ENCODE results near the gene ALDH3A1.
"Not testable (repeated sequence)": the region's sequence is repeated elsewhere in the genome, so short reads cannot be mapped to it uniquely, and the experiment has no call there.

ALDH3A1 gene

DNA sequence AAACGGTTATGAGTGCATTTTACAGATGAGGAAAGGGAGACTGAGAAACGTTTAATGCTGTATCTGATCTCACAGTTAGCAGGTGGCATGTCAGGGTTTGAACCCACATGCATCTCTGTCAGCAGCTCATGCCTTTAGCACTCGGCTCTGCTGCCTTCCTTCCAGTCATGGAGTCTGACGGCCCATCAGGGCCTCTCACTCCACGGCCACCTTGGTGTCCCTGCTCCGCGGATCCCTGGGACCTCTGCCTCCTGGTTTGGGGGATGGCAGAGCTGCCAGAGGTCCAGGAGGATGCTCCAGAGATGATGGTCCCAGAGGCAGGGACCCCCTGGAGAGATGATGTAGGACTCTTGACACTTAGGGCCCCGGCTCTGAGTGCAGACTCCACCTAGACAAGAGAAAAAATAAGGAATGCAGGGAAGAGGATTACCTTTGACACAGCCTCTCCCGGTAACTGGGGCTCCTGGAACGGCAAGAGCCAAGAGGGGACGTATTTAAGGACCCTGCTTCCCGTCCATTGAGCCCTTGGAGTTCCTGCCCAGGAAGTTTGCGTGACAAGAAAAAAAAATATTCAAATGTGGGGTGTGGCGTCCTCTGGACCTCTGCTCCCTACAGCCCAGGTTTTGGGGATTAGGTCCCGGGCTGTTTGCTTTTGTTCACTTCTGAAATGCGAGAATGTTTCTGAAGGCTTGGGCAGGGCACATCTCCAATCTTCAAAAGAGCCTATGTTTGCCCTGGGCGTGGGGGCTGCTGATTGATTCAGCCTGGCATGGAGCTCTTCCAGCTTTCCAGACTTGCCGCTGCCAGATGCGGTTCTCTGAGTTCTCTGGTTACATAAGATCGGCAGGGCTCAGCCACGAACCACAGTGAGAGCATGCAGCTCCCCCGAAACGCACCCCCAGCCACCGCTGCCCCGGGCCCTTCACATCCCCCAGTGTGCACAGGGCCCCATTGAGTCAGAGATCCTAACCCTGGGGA, at the start of gene ALDH3A1:
Gene ALDH3A1 (minus strand): TSS at position 470 of the 978 bp plus-strand sequence. CDS start 3,169 bp downstream, outside the sequence.
- DNase-seq: no peak

DNA sequence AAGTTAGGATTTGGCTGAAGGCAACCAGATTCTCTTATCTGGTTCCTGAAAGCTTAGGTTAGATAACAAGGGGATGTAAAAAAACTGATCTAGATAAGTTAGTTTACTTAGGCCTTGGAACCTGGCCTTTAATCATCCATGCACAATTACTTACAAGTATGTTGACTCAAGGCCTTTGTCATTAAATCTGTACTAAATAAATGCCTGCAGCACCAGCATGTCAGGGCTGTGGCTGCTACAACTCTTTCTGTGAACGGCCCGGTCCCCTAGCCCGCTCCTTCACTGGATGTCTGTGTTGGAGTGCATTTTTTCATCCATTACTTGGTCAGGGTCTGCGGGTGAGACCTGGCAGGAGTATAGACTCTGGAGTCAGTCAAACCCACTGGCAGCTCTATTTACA, 48.4 kb upstream of the ALDH3A1 start:
- DNase-seq: no peak

DNA sequence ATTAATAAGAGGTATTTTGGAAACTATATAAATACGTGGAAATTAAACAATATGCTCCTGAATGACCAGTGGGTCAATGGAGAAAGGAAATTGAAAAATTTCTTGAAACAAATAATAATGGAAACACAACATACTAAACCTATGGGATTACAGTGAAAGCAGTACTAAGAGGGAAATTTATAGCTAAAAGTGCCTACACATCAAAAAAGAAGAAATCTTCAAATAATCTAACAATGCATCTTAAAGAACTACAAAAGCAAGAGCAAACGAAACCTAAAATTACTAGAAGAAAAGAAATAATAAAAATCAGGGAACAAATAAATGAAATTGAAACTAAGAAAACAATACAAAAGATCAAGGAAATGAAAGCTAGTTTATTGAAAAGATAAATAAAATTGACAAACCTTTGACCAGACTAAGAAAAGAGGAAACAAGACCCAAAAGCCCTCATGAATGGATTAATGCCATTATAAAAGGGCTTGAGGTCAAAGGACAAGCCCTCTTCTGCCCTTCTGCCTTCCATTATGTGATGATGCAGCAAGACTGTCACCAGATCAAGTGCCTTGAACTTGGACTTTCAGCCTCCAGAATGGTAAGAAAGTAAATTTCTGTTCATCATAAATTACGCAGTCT, 43.9 kb upstream of the ALDH3A1 start:
- DNase-seq: no peak

DNA sequence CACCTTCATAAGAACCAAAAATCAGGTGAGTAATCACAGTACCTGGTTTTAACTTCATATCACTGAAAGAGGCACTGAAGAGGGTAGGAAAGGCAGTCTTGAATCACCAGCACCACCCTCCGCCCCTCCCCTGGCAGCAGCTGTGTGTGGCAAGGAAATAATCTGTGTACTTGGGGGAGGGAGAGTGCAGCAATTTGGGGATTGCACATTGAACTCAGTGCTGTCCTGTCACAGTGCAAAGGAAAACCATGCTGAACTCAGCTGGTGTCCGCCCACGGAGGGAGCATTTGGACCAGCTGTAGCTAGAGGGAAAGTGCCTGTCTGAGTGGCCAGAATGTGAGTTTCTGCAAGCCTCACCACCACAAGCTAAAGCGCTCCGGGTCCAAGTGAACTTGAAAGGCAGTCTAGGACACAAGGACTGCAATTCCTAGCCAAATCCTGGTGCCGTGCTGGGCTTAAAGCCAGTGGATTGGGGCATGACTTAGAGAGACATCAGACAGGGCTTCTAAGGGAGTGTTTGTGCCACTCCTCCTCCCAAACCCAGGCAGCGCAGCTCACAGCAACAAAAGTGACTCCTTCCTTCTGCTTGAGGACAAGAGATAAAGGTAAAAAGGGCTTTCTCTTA, 39.7 kb upstream of the ALDH3A1 start:
- DNase-seq: no peak

DNA sequence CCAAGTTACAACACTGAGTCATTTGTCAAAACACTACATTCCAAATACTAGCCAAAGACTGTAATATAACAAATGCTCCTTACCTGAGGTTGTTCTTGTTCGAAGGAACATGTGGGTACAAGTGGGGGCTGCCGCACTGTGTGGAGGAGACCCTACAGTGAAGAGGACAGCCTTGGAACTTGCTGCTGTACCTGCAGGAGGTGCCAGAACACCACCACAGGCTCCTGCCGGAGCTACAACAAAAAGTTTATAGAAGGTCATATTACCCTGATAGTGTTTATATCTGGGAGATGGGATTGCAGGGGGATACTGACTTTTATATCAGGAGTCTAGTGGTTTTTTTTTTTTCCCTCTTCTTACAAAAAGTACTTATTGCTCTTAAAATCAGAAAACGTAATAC, 37.8 kb upstream of the ALDH3A1 start:
- no peak for DNase-seq

DNA sequence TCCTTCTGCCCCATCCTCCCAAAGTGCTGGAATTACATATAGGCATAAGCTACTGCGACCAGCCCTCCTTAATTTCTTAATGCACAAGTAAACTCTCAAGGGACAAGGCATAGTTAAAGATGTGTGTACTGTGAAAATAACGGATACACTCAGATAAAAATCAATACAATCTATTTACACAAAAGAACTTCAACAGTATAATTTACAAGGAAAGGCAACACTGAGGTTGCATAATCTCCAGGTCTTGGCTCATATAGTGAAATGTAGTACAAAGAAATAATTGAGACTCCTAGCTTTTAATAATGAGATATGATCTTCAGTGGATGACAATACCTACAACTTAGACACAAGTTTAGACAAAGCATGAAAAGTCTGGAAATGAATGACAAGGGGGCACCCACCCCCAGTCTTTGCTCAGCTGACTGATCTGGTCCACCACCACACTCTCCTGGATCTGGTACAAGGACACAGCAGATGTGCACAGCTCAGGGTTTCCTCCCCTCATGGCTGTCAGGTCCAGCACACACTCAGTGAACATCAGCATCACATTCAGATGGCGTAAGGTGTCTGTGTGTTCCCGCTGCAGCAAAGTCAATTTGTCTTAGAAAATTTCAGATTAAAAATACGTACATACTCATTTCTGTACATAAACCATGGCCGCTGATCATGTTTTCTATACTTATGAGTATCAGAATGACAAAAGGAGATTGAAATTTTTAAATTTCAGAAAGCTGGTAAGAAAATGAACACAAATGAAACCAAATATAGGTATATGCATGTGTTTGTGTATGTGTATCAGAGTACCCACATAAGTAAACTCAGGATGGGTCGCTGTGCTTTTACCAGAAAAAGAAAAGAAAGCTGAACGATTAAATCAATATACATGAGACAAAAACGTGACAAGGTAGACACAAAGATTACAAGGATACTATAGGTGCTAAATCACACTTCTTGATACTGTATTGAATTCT, 33.7 kb upstream of the ALDH3A1 start:
- no peak for DNase-seq

DNA sequence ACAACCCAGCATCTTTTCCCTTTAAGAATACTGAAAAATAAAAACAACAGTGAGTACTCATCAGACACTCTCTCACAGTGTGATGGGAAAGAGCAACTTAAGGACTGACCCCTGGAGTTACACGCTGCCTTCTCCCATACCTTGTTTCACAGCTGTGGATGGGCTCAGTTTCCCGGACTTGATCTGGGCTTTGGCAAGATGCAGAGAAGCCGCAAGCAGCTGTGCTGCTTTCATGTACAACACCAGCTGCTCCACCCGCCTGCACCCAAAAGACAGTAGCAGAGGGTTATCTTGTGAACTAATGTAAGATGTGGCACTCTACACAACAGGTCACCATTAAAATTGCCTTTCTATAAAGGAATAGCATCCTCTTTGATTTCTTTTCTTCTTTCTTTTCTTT, 32.7 kb upstream of the ALDH3A1 start:
- DNase-seq: no peak

DNA sequence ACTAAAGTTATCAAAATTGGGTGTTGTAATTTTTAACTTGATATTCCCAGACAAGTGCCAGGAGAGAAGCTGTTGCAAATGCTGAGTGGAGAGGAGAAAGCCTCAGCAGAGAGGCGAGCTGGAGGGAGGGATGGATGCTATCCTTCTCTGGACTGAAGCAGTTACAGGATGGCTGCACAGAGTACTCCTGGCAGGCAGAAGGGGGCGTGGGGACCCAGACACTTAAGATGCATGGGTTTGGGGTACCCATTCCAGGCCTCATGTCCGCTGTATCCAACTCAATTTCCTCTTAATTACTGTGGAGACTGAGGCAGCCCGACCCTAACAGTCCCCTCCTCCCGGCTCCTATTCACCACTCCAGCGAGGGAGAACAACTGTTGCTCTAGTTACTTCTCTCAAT, 25.4 kb upstream of the ALDH3A1 start:
- DNase-seq: no peak

DNA sequence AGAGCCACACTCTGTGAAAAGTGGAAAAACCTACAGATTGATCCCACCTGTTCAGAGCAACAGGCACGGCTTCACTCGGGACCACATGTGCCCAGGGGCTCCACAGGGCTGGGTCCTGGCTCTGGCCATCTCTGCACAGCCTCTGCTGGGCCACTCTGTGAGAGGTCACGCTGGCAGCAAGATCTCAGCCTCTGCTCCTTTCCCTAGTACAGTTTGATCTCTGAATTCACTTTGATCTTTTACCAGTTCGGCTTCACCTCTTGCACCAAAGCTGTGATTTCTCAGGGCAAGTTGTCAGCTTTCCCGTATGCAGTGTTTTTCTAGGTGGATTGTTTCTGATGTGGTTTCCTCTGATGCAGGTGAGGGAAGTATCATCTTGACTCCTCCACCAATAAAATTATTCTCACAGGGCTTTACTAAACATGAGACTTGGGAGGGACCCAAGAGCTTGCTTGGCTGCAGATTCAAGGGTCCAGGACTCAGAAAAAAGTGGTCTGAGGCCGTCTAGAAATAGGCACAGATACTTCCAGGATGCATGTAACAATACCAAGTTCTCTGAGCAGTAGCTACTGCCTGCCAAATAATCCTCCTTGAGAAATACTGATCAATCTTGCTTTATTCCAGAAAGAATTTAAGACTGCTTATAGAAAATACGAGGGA, 24.0 kb upstream of the ALDH3A1 start:
- peak; percentile 27 for DNase-seq

DNA sequence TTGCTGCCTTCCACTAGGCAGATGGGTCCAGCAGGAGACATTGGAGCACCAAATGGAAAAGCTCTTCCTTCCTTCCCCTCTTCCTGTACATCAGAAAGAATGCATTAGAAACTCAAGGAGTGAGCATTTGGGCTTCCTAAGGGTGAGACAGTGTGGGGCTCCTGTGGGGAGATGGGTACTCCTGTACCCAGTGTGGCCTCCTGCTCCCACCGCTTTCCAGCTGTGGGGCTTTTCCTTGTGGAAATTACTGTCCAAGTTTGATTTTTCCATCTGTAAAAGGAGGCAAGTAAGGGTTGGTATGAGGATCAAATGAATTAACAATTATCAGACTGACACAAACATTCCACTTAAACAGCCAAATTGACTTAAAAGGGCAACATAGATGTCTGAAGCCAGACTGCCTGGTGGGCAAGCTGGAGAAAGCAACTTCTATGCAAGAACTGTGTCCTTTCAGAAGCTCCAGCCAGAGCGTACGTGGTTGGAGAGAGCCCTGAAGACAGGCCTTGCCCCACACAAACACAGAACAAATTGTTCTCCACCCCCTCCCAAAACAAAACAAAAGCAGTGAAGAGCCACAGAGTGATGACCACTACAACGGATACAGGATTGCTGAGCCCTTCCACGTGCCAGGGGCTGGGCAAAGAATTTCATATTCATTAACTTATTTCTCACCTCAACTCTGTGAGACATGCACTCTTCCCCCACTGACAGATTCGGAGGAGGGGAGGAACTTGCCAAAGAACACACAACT, 23.1 kb upstream of the ALDH3A1 start:
- no peak for DNase-seq

DNA sequence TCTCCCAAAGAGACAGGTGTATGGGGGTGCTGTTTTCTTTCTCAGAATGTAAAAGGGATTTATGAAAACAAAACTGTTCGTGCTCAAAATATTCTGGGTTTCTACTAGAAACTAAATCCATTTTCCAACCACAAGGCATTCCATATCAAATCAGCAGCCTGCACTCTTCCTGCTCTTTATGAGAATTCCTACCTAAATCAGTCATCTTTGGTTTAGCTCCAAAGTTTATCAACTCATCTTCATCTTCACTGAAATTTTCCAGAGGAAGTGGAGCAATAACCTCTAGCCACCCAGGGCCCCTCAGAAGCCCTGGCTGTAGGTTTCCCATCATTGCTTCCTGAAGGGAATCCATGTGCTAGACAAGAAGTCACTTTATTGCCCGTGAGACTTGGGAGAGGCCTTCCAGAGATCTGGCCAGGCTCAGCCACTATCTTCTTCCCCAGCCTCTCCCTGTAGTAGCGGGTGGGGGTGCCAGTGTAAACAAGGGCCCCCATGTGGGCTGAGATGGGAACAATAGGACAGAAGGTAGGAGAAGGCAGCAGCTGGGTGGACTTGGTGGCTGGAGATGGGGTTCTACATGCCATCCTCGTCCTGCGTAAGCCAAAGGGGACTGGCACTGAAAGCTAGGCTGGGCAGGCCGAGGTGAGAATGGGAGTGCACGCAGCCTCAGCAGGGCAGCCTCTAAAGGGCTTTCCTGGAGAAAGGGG, 22.0 kb upstream of the ALDH3A1 start:
- no peak for DNase-seq

DNA sequence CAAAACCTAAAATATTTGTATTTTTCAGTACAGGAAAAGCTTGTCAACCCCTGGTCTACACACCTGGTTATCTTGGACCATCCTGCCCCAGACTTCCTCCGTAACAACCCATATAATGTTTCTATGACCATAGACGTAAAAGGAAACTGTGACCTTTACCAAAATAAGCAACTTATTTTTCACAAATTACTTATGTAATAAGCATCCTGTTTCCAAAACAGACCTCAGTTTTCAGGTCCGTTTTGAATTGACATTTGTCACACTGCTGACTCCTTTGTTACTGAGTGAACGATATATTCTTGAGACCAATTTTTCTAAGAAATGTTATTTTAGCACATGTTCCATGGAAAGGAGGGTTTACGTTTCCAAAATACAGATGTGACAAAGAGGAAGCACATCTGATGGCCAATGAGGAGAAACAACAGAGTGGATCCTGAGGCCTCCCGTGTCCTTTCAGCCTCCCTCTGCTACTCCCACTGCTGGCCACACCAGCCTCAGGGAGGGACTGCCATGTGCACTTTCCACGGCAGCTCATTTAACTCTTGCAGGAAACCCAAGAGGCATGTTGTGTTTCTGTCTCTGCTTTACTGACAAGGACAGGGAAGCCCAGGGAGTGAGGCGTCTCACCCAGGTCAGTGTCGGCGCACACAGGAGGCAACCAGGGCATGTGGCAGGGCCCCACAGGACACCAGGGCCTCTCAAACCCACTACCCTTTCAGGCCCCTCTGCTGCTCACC, 20.1 kb upstream of the ALDH3A1 start:
- DNase-seq: no peak

DNA sequence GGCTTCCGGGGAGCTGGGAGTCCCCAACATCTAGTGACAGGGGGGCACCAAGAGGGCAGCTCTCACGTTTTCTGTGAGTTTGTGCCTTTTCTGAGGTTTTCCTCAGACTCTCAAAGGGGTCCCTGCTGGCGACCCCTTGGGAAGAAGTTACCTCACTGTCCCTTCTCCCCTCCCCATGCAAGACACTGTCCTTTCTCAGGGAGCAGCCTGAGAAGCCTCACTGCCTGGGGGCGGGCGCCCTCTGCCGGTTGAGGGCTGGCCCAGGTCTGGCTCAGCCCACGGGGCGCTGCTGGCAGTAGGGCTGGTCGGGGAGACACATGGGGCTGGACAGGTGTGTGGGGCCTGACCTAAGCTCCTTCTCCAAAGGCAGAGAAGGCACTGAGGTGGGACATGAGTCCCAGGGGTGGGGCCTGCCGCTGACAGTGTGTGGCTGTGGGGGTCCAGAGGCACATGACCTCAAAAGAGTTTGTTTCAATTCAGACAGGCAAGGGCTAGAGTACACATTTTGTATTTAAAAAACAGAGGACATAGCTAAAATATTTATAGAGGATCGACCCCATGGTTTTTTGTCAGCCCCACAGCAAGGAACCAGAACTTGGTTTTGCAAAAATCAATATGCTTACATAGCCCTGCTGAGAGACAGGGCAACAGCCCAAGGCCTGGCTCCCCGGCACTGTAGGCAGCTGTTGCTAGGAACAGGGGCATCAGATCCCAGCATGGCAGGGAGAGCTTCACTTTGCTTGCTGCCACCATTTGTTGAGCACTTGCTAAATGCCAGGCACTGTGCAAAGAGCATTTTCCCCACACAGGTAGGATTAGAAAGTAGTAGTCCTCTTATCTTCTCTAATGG, 18.5 kb upstream of the ALDH3A1 start:
- no peak for DNase-seq

DNA sequence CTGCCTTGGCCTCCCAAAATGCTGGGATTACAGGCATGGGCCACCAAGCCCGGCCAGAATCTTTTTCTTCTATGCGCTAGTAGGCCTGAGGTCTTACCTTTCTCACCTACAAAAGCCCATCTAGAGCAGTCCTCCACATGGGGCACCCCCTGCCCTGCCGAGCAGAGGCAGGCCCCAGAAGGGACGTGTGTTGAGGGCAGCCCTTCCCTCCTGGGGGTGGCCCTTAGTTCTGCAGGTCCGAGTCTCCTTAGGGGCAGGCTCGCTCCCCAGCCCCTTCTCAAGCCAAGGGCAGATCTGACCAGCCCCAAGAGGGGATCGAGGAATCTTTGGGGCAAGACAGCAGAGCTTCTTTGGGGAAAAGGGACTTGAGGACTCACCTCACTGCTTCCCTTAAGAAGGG, 17.9 kb upstream of the ALDH3A1 start:
- no peak for DNase-seq

DNA sequence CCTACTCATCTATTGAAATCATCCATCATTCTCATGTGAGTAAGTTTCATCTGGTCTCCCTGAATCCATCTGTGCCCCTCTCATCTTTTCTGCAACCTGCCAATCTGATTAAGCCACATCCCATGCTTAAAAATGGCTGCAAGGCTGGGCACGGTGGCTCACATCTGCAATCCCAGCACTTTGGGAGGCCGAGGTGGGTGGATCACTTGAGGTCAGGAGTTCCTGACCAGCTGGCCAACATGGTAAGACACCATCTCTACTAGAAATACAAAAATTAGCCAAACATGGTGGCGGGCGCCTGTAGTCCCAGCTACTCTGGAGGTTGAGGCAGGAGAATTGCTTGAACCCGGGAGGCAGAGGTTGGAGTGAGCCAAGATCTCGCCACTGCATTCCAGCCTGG, 15.9 kb upstream of the ALDH3A1 start:
- not testable (repeated sequence) for DNase-seq

DNA sequence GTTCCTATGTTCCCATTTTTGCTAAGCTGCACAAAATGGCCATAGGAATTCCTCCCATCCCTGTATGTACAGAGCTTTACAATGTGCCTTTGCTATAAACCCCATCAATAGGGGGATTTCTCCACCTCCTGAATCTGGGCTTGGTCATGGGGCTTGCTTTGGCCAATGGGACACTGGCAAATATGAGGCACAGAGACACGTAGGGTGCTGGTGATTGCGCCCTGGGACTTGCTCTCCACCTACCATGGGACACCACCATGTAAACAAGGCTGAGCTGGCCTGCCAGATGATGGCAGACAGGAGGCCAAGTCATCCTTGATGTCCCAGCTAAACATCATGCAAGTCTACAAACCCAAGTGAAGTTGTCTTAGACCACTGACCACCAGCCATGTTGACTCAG, 15.3 kb upstream of the ALDH3A1 start:
- DNase-seq: no peak

DNA sequence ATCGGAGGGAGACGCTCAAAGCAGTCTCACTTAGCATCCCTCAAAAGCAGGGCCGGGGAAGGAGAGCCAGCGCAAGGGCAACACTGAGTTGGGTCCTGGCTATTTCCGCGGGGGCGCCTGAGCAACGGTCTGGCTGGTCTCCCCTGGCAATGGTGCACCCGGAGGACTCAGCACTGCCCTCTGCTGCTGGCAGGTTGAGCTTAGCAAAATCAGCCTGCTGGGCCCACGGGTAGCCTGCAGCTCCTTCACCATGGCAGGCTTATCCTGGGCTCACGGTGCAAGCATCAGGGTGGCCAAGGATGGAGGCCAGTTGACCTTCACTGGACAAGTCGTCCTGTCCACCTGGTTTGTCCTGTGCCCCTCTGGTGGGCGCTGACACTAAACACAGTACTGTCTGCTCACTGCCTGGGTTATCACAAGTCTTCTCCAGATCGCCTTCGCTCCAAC, 14.4 kb upstream of the ALDH3A1 start:
- no peak for DNase-seq

DNA sequence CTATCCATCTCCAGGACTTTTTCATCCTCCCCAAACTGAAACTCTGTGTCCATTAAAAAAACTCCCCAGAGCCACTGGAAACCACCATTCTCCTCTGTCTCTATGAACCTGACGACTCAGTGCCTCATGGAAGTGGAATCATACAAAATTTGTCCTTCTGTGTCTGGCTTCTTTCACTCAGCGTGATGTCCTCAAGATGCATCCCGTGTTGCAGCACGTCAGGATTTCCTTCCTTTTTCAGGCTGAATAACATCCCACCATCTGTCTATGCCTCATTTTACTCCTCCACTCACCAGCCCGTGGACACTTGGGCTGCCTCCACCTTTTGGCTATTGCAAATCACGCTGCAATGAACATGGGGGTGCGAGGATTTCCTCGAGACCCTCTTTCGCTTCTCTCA, 12.6 kb upstream of the ALDH3A1 start:
- no peak for DNase-seq
